Omental fat pad (tissue), 4 donors: ENCODE data around the gene HOXC12. TPM values are rescaled to one million over a fixed set of nuclear protein-coding genes. Genes with fewer than 3 reads are reported as not detected.

ENCODE experiments used
- ATAC-seq: fragments of 150-250 bp; one replicate; pipeline ENCODE4 v1.9.1; 2016; ENCODE audit warnings: mild to moderate bottlenecking, moderate library complexity; ENCODE audit not compliant: low FRiP score
- DNase-seq: peaks from one replicate; pipeline ENCODE4 v3.0.0-alpha.2; 2019; ENCODE audit warnings: low spot score
- total RNA-seq, 4 donors: library from RNA; depleted of rRNA; stranded (reverse); fragments of >200 nt; gene quantifications; one replicate each; pipeline ENCODE4 v1.1.0, GENCODE V29; 2016
- TF ChIP-seq, protein P1 (sequence below), 3 donors: fragments of 450-650 bp; IDR thresholded peaks; one replicate each; pipeline ENCODE4 v1.5.1; 2016 to 2017; ENCODE audit warnings: antibody characterized with exemption in 3 of 3, mild to moderate bottlenecking in 3 of 3, moderate library complexity in 2 of 3

Gene HOXC12
- total RNA-seq, 4 donors from 2014 or later = not detected

DNA sequence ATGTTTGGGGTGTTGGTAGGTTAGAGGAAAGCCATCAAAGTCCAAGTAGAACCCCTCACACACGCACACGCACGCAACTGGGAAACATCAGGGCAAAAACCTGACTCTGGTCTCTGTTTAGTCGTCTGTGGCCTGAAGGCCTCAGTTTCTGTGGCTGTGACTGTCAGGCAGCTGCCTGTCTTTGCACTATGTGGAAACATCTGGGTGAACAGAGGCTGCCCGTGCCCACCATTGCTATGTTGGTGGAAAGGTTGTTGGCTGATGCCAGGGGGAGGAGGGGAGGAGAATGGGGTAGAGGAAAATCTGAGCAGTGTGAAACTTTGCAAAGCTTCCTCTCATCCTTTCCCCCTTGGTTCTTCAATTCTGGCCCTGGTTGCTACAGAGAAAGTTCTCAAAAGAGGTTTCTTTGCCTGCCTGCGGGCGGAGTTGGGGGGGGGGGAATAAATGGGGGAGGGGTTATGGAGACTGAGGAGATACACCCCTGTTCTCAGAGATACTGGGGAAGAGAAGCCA, 37.7 kb downstream of the HOXC12 start:
- TF ChIP-seq, protein P1, sequence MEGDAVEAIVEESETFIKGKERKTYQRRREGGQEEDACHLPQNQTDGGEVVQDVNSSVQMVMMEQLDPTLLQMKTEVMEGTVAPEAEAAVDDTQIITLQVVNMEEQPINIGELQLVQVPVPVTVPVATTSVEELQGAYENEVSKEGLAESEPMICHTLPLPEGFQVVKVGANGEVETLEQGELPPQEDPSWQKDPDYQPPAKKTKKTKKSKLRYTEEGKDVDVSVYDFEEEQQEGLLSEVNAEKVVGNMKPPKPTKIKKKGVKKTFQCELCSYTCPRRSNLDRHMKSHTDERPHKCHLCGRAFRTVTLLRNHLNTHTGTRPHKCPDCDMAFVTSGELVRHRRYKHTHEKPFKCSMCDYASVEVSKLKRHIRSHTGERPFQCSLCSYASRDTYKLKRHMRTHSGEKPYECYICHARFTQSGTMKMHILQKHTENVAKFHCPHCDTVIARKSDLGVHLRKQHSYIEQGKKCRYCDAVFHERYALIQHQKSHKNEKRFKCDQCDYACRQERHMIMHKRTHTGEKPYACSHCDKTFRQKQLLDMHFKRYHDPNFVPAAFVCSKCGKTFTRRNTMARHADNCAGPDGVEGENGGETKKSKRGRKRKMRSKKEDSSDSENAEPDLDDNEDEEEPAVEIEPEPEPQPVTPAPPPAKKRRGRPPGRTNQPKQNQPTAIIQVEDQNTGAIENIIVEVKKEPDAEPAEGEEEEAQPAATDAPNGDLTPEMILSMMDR (IDR thresholded peaks at IDR 0.05) = no peak
- ATAC-seq (no peak), DNase-seq (no peak)

GRCh38 chr12:53993162-53994008, 38.7 kb downstream of the HOXC12 start:
- TF ChIP-seq, protein P1 (IDR thresholded peaks at IDR 0.05) = no peak
- ATAC-seq = no peak
- DNase-seq = no peak

DNA sequence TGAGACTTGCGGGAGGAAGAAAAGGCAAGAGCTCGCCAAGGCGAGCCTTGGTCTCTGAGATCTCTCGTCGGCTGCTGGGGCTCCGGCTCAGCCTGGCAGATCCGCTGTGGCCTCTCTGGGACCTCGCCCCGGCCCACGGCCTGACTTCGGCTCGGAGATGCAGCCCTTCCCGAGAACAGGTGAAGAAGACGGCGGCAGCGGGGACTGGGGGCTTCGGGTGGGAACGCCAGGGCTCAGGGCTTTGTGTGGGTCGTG, 39.2 kb downstream of the HOXC12 start:
- TF ChIP-seq, protein P1 (IDR thresholded peaks at IDR 0.05) = no peak
- DNase-seq = no peak
- ATAC-seq = no peak

GRCh38 chr12:53994264-53995001, 39.7 kb downstream of the HOXC12 start:
- TF ChIP-seq, protein P1 (IDR thresholded peaks at IDR 0.05) = no peak
- peak; percentile 3 for ATAC-seq
- DNase-seq = no peak

DNA sequence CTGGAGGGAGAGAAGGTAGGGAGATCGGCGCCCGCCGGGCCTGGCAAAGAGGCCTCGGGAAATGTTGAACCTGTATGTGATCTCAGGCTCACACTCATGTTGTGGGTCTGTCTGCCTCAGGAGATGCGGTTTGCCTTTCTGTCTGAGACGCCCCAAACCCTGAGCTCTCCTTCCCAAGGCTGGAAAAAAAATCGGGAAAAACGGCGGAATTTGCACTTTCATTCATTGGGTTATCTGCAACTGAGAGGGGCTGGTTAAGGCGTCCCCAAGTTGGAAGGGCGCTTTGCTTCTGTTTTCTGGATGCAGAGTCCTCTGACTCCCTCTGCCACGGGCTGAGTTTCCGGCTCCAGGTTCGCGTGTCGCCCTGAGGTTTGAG, 40.3 kb downstream of the HOXC12 start:
- TF ChIP-seq, protein P1 (IDR thresholded peaks at IDR 0.05) = no peak
- peak; percentile 2 for ATAC-seq
- DNase-seq = no peak

- TF ChIP-seq, protein P1 (IDR thresholded peaks at IDR 0.05) = no peak
- ATAC-seq = no peak
- DNase-seq = no peak
Measured at GRCh38 chr12:53995378-53996239, 40.9 kb downstream of the HOXC12 start.
